ENCODE results near the gene KRTAP3-3.

Gene KRTAP3-3

GRCh38 chr17:40956401-40957254, 37.3 kb downstream of the KRTAP3-3 start:
- no peak for DNase-seq

DNA sequence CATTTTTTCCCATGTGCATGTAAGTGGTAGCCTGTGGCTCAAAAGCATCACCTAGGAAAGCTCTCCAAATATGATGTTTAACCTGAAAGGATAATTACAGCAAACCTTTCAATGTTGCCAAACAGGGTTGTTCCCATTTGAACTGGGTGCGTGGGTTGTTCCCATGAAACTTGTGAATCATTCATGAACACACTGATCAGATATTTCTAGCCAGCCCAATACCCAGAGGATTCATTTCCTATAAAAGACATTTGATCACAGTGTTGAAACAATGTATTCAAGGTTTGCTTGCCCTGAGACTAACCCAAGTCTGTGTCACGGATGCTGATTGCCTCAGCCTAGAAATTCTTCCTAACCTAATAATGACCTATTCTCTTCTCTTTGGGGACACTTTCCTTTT, 40.1 kb downstream of the KRTAP3-3 start:
- no peak for DNase-seq

DNA sequence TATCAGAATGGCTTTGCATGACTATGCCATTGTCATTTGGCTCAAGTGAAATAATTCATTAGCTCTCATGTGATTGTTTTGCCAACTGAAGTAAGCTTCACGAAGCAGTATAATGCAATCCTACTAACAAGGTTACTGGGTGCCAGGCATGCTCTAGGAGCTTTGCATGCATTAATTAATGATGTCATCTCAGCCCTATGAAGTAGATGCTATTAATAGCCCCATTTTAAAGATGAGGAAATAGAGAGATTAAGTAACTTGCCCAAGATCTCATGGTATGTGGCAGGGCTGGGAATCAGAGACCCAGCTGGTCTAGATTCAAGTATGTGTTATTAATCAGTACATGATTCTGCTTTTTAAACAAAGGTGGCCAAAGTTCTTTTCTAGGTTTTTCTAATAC, 41.3 kb downstream of the KRTAP3-3 start:
- no peak for DNase-seq

- no peak for DNase-seq
Observed at GRCh38 chr17:40952154-40952553, 41.8 kb downstream of the KRTAP3-3 start.

DNA sequence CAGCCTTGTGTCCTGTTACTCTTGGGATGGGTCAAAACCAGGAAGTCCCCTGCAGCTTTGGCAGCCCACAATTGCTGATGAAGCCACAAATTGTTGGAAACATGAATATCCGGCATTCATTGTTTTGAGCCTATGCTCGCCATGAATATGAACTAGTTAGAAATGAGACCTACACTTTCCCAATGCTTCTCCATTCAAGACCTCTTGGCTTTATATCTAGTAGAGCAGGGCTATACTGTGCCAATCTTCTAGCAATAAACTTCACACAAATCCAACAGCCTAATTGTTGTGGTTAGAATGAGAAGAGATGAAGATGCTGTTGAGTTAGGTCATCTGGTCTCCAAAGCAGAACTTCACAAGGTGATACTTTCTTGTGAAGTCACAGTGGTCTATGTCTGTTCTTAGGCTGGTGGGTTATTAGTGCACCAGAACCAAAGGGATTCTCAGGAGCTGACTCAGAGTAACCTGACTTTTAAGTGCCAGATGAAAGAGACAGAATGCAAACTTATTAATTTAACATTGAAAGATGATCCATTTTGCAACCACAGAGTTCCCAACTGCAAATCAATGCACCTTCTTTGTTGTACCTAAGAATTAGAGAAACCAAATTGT, 42.8 kb downstream of the KRTAP3-3 start:
- DNase-seq = no peak

DNA sequence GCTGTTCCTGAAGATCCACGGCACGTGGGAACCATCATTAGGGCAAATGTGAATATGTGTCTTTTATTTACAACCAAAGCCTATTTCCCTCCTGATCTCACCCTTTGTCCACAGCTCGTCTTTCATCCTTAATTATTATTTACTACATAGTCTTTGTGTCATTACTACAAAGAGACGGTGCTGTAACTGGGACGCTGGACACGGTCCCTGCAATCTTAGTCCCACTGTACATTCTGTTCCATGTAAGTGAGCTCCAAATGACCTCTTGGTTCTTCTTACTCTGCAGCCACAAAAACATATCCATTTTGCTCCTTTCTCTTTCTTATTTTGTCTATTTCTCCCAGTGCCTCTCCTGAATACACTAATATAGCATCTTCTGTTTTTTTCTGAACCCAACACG, 43.8 kb downstream of the KRTAP3-3 start:
- DNase-seq = no peak

- peak in 1 of 2 experiments; percentile 44 for DNase-seq
Observed at GRCh38 chr17:40949418-40949817, 44.5 kb downstream of the KRTAP3-3 start.

GRCh38 chr17:40947929-40948328, 46.0 kb downstream of the KRTAP3-3 start:
- DNase-seq = no peak

GRCh38 chr17:40945414-40945813, 48.5 kb downstream of the KRTAP3-3 start:
- DNase-seq = no peak

DNA sequence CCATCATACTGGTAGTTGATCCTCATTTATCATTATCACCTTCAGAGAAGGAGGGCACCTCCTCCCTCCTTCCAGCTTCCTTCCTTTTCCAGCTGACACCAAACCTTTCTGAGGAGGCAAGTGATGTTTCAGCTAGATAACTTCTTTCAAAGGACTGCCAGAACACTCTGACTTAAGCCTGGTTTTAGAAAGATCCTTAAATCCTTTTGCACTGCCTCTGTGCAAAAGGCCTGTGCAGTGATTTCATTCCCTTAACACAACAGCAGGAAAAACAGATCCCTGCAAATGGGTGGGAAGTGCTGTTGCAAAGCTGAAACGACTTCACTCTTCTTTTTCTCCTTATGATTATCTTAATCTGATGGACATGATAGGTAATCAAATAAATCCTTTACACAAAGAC, 49.4 kb downstream of the KRTAP3-3 start:
- DNase-seq = no peak

Data from NCI-H1930 (cell line).